Upper lobe of left lung (tissue), 4 donors: Measurements from ENCODE around the gene FER.

Source experiments
- EP300 ChIP-seq, 4 donors: sonication (generic); formaldehyde crosslinking; IDR thresholded peaks; one replicate each; pipeline ENCODE4 v1.5.1; 2017; ENCODE audit warnings: antibody characterized with exemption in 4 of 4, control low read depth in 2 of 4
- POLR2AphosphoS5 ChIP-seq, 2 donors: sonication (generic); formaldehyde crosslinking; IDR thresholded peaks; one replicate each; pipeline ENCODE4 v1.5.1; 2017; ENCODE audit warnings: antibody characterized with exemption in 2 of 2
- TF ChIP-seq, protein P1 (sequence below), 6 experiments: fragments of 450-650 bp in 4 of 6; fragments of 200-600 bp in 2 of 6; sonication (generic) in 2 of 6; IDR thresholded peaks; one replicate each; pipeline ENCODE4 v1.5.1; 2016 to 2019; ENCODE audit warnings: antibody characterized with exemption in 6 of 6

DNA sequence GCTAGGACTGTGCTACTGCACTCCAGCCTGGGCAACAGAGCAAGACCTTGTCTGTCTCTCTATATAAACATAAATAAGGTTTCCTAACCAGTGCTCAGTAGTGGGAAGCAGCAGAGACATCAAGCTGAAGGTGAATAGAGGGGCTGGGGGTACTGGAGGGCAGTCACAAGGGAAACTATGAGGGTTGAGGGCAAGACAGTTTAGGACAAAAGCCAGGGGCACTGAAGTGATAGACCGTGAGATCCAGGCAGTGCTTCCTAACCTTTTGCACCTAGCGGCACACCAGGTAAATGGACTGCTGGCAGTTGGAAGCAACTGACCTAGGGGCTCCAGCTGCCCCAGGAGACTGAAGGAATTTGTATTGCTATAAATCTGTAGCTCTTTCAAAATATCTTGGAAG, 483.6 kb downstream of the FER start:
- TF ChIP-seq EP300 (IDR thresholded peaks at IDR 0.05) (no peak), POLR2AphosphoS5 (IDR thresholded peaks at IDR 0.05) (no peak)
- TF ChIP-seq, protein P1, sequence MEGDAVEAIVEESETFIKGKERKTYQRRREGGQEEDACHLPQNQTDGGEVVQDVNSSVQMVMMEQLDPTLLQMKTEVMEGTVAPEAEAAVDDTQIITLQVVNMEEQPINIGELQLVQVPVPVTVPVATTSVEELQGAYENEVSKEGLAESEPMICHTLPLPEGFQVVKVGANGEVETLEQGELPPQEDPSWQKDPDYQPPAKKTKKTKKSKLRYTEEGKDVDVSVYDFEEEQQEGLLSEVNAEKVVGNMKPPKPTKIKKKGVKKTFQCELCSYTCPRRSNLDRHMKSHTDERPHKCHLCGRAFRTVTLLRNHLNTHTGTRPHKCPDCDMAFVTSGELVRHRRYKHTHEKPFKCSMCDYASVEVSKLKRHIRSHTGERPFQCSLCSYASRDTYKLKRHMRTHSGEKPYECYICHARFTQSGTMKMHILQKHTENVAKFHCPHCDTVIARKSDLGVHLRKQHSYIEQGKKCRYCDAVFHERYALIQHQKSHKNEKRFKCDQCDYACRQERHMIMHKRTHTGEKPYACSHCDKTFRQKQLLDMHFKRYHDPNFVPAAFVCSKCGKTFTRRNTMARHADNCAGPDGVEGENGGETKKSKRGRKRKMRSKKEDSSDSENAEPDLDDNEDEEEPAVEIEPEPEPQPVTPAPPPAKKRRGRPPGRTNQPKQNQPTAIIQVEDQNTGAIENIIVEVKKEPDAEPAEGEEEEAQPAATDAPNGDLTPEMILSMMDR (IDR thresholded peaks at IDR 0.05) = no peak
